GM19193 (cell line): Measurements from ENCODE around the gene PKD1.

ENCODE experiments used
- POLR2A ChIP-seq: IDR thresholded peaks from 4 replicates; pipeline ENCODE4 v1.6.1; 2011; ENCODE audit not compliant: insufficient read depth, insufficient read length; ENCODE audit errors: extremely low read depth

The PKD1 gene

GRCh38 chr16:2086106-2086742, 49.5 kb downstream of the PKD1 start:
- TF ChIP-seq POLR2A: no peak

DNA sequence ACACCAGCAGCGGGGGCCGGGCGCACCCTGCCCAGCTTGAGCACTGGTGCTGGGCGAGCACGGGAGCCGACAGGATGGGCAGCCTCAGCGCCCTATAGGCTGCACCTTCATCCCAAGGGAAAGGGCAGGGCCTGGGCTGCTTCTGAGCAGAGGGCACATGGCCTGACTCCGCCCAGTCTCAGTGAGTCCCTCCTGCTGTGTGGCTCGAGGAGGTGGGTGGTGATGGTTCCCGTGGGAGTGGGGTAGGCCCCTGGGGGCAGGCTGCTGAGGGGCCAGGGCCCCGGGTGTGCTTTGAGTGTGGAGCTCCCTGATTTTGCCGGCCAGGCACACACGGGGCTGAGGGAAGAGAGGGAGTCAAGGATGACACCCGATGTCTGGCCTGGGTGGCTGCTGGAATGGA, 50.0 kb downstream of the PKD1 start:
- TF ChIP-seq POLR2A: no peak

GRCh38 chr16:2084895-2085625, 50.6 kb downstream of the PKD1 start:
- no peak for TF ChIP-seq POLR2A

DNA sequence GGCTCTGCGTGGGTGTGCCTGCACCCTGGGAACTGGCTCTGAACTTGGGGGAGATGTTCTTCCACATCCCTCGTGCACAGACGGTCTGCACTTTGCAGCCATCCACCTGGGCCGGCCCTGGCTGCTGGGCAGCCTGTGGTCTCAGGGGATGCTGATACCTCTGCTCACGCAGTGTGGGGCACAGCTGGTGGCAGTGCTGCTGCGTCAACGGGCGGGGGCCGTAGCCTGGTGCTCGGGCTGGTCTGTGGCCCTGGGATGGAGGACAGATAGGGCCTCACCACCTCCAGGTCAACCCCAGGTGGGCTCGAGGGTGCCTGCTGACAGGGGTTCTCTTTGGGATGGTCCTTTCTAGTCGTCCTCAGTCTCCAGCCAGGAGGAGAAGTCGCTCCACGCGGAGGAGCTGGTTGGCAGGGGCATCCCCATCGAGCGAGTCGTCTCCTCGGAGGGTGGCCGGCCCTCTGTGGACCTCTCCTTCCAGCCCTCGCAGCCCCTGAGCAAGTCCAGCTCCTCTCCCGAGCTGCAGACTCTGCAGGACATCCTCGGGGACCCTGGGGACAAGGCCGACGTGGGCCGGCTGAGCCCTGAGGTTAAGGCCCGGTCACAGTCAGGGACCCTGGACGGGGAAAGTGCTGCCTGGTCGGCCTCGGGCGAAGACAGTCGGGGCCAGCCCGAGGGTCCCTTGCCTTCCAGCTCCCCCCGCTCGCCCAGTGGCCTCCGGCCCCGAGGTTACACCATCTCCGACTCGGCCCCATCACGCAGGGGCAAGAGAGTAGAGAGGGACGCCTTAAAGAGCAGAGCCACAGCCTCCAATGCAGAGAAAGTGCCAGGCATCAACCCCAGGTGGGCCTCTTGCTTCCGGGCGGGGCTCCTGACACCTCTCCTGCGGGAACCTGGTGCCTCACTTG, 51.6 kb downstream of the PKD1 start:
- TF ChIP-seq POLR2A: no peak

DNA sequence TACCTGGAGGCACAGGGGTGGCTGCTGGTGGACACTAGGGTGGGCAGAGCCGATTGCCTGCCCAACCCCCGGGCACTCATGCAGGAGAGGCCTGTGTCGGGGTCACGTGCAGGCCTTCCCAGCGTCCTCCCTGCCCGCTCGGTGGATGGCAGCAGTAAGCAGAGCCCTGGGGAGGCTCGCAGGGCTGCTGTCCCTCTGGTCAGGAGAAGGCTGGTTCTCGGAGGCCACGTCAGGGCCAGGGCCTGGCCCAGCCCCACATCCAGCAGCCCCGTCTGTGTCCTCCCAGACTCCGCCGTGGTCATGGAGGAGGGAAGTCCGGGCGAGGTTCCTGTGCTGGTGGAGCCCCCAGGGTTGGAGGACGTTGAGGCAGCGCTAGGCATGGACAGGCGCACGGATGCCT, 52.3 kb downstream of the PKD1 start:
- TF ChIP-seq POLR2A: no peak

DNA sequence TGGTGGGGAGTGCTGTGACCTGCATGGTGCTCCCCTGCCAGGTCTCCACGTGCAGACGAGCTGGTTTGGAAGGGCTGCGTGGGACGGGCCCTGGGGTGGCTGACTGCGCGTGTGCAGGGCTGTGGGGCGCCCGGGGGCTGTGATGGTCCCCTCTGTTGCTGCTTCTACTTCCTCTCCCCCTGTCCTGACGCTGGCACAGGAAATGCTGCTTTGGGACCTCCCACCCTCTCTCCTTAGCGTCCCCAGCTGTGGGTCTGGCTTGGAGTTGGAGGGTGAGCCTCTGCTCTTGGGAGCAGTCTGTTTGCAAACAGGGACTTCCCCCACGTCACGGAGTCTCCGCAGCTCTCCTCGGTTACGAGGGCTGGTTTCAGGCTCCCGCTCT, 52.7 kb downstream of the PKD1 start:
- TF ChIP-seq POLR2A: no peak

DNA sequence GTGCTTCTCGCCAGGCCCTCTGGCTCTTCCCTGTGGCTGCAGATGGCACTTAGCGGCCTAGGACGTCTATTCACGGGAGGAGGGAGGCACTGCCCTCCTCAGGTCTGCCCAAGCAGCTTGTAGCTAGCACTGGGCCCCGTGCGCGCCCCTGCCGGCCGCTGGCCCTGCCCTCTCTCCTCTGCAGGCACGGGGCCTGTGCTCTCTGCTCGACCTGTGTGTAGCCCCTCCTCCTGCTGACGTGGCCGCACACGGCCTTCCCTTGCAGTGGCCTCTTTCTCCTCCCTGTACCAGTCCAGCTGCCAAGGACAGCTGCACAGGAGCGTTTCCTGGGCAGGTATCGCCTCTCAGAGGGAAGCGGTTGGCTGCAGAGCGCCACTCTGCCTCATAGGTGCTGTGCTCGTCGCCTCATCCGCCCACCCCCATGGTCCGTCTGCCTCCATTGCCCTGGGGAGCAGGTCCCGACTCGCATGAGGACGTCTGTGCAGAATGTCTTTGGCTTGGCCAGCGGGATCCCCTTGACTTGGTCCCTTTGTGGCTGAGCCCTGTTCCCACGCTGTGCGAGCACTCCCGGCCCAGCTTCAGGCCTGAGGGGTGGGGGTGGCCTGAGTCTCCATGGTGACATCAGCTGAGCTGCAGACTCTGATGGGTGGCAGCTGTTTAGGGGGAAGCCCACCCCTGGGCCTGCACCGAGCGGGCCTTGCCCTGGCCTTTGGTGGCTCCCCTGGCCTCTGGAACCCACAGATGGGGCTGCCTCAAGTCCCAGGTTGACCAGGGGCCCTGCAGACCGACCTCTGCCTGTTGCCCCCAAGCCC, 53.3 kb downstream of the PKD1 start:
- no peak for TF ChIP-seq POLR2A

GRCh38 chr16:2081201-2082084, 54.3 kb downstream of the PKD1 start:
- no peak for TF ChIP-seq POLR2A

- TF ChIP-seq POLR2A: no peak
These were observed 55.7 kb downstream of the PKD1 start for GRCh38 chr16:2079991-2080390.

DNA sequence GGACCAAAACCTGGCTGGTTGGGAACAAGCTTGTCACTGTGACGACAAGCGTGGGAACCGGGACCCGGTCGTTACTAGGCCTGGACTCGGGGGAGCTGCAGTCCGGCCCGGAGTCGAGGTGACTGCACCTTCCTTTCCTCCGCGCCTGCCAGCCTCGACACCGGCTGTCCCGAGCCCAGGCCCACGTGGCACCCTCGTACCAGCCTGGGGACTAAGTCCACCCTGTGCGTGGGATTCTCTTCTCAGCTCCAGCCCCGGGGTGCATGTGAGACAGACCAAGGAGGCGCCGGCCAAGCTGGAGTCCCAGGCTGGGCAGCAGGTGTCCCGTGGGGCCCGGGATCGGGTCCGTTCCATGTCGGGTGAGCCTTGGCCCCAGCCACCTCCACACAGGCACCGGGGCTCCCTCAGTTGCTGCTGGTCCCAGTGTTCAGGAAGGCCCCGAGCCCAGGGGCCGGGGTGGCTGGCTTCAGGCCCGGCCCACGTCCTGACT, 56.3 kb downstream of the PKD1 start:
- no peak for TF ChIP-seq POLR2A

DNA sequence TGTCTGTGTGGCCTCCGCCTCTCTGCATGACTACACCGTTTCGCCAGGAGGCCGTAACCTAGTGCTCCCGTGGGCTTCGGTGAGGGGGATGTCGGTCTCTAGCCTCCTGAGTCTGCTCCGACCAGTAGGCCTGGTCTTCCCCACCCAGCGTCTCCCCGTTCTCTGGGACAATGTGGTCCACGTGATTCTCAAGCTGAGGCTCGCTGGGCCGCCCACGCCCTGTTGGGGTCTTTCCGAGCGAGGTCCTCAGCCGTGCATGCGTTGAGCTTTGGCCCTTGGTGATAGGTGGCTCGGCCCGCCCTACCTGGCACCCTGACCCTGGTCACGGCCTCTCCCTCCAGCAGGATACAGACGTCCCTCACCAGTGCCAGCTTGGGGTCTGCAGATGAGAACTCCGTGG, 57.0 kb downstream of the PKD1 start:
- no peak for TF ChIP-seq POLR2A

DNA sequence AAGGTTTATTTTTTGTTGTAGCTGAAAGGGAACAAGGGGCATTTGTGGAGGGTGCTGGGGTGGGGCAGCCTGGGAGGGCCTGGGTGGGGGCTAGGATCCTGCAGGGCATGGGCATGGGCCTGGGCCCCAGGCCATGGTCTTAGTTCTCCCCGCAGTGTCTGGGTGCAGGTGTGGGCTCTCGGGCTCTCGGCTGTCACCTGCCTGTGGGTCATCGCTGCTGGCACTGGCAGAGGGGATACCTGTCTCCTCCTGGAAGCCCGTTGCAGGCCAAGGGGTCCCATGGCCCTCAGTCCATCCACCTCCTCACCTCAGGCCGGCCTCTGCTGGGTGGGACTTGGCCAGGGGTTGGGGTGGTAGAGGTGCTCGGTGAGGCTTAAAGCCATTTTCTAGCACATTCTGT, 57.6 kb downstream of the PKD1 start:
- TF ChIP-seq POLR2A: no peak

- no peak for TF ChIP-seq POLR2A
These were observed 58.0 kb downstream of the PKD1 start for GRCh38 chr16:2077696-2078095.

DNA sequence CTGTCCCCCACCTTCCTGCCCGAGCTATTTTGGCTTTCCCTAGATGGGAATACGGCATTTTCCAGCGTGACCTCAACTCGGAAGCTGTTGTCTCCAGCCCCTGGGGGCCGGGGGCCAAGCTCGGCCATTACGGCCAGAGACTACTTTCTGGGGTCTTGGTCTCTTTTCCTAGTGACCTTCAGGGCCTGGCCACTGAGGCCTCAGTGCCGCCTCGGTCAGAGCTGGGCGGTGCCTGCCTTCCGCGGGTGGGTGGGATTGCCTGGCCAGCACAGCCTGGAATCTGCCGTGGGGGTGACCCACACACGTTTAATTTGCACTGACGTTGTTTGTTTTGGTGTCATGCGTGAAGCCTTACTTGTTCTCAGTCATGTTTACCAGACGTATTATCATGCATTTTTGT, 58.7 kb downstream of the PKD1 start:
- TF ChIP-seq POLR2A: no peak
